A673 (cell line): ENCODE data around the gene TMEM131L. TPM values are rescaled to one million over a fixed set of nuclear protein-coding genes. Genes with fewer than 3 reads are reported as not detected.

ENCODE experiments used
- BruUV-seq: library from RNA; stranded (reverse); fragments of 400-500 nt; replicated peaks from 2 replicates; lab custom pipeline; 2021; lab: Mats Ljungman, UMichigan
- CTCF ChIA-PET: fragments of 300-600 bp; sonication (Branson Sonifier 250); formaldehyde crosslinking; loops from one replicate; lab custom pipeline; 2022; ENCODE audit warnings: antibody characterized with exemption; lab: Charles Lee
- POLR2A ChIA-PET: fragments of 300-600 bp; sonication (Branson Sonifier 250); formaldehyde crosslinking; loops from one replicate; lab custom pipeline; 2022; ENCODE audit warnings: antibody characterized with exemption; ENCODE audit not compliant: low non-redundant PET; lab: Charles Lee
- DNase-seq: peaks from one replicate; pipeline ENCODE4 v3.0.0-alpha.2; 2015; ENCODE audit warnings: low spot score
- H3K27ac ChIP-seq: fragments of 200-600 bp; sonication (generic); 2 replicates; pipeline ENCODE4 v1.5.1; 2016; ENCODE audit warnings: mixed run types, low read depth, mild to moderate bottlenecking, mixed read lengths, antibody characterized with exemption, low read length; ENCODE audit not compliant: poor library complexity, severe bottlenecking
- H3K27me3 ChIP-seq: fragments of 200-600 bp; sonication (generic); replicated peaks from 2 replicates; pipeline ENCODE4 v1.6.1; 2017; ENCODE audit warnings: mixed run types, low read depth, mild to moderate bottlenecking, mixed read lengths, antibody characterized with exemption, low read length; ENCODE audit not compliant: insufficient read depth, poor library complexity
- H3K36me3 ChIP-seq: fragments of 200-600 bp; sonication (generic); 2 replicates; pipeline ENCODE4 v1.6.1; 2016; ENCODE audit warnings: mixed run types, mild to moderate bottlenecking, mixed read lengths, antibody characterized with exemption, low read length; ENCODE audit not compliant: insufficient read depth, poor library complexity, severe bottlenecking
- H3K4me1 ChIP-seq: fragments of 200-600 bp; sonication (generic); 2 replicates; pipeline ENCODE4 v1.6.1; 2017; ENCODE audit warnings: mixed run types, mild to moderate bottlenecking, mixed read lengths, antibody characterized with exemption, low read length; ENCODE audit not compliant: insufficient read depth, poor library complexity, severe bottlenecking
- H3K4me3 ChIP-seq: fragments of 200-600 bp; sonication (generic); 2 replicates; pipeline ENCODE4 v1.5.1; 2016; ENCODE audit warnings: low read depth, mixed run types, mild to moderate bottlenecking, mixed read lengths, low read length; ENCODE audit not compliant: poor library complexity, severe bottlenecking
- H3K9me3 ChIP-seq: fragments of 200-600 bp; sonication (generic); 2 replicates; pipeline ENCODE4 v1.6.1; 2016; ENCODE audit warnings: mixed run types, low read depth, mild to moderate bottlenecking, mixed read lengths, antibody characterized with exemption, low read length; ENCODE audit not compliant: poor library complexity, severe bottlenecking
- CTCF ChIP-seq: fragments of 300-800, 200-600 bp; sonication (generic); conservative IDR thresholded peaks from 2 replicates; pipeline ENCODE4 v1.5.1; 2017; ENCODE audit warnings: low read depth, mild to moderate bottlenecking, antibody characterized with exemption, low read length, moderate library complexity, mixed read lengths
- EZH2 ChIP-seq: fragments of 200-600 bp; sonication (generic); IDR thresholded peaks from 2 replicates; pipeline ENCODE4 v1.6.1; 2017; ENCODE audit warnings: borderline replicate concordance, low read depth, mild to moderate bottlenecking, mixed read lengths, antibody characterized with exemption, low read length; ENCODE audit not compliant: poor library complexity, severe bottlenecking
- intact Hi-C: fragments of 100-400 bp; cut with micrococcal nuclease; formaldehyde crosslinking; loops from one replicate; pipeline ENCODE4 v1.10.0; 2022; ENCODE audit not compliant: unreplicated experiment
- total RNA-seq: library from RNA; stranded (reverse); gene quantifications from 2 replicates; pipeline ENCODE4 v1.2.3, GENCODE V29; 2021

The TMEM131L gene
- total RNA-seq, 1 experiment from 2014 or later: 18.4 TPM

GRCh38 chr4:153579410-153579809 lies 113.2 kb downstream of the TMEM131L start:
- no peak for DNase-seq
- no peak for TF ChIP-seq EZH2
- TF ChIP-seq CTCF: no peak
- Histone ChIP-seq H3K27ac (no peak overlapping the region), H3K4me3 (no peak overlapping the region), H3K9me3 (no peaks in the 10 kb centered on the region), H3K36me3 (no peaks in the 10 kb centered on the region), H3K4me1 (peaks cover 10% of the 10 kb centered on the region), H3K27me3 (no peaks in the 10 kb centered on the region)
- ChIA-PET POLR2A (no interaction called here), CTCF (no interaction called here)
- BruUV-seq: no TSS peak
- intact Hi-C loops: loop anchor here (10.0 kb wide), 1 partner anchor 115 kb away; the partner anchor contains the start of gene TMEM131L

- no peaks in the 10 kb centered on the region for H3K27me3 ChIP-seq
- H3K4me1 ChIP-seq: peaks cover 6% of the 10 kb centered on the region
- peaks cover 2% of the 10 kb centered on the region for H3K36me3 ChIP-seq
- TF ChIP-seq CTCF (no peak), EZH2 (no peak)
- DNase-seq: no peak
- H3K9me3 ChIP-seq: no peaks in the 10 kb centered on the region
- no peak overlapping the region for H3K4me3 ChIP-seq
- BruUV-seq: no TSS peak
- CTCF ChIA-PET: no interaction called here
- H3K27ac ChIP-seq: no peak overlapping the region
- intact Hi-C loops: loop anchor here (10.0 kb wide), 1 partner anchor 115 kb away; the partner anchor contains the start of gene TMEM131L
- POLR2A ChIA-PET: no interaction called here
Observed at GRCh38 chr4:153579872-153580271, 113.7 kb downstream of the TMEM131L start.

- no peak overlapping the region for H3K4me3 ChIP-seq
- H3K27ac ChIP-seq: no peak overlapping the region
- no peak for DNase-seq
- no peaks in the 10 kb centered on the region for H3K27me3 ChIP-seq
- no peaks in the 10 kb centered on the region for H3K4me1 ChIP-seq
- POLR2A ChIA-PET: no interaction called here
- no TSS peak for BruUV-seq
- CTCF ChIA-PET: interaction anchor here (0.6 to 0.7 kb wide), 2 partner anchors 150 to 437 kb away, joined by 3 to 5 read pairs; no protein-coding TSS in a partner anchor
- H3K9me3 ChIP-seq: no peaks in the 10 kb centered on the region
- H3K36me3 ChIP-seq: peaks cover 5% of the 10 kb centered on the region
- intact Hi-C loops: no loop called here
- TF ChIP-seq EZH2: no peak
- no peak for TF ChIP-seq CTCF
Observed at GRCh38 chr4:153582954-153583702, 117.0 kb downstream of the TMEM131L start.
